ENCODE results near the gene NCMAP. TPM values are rescaled to one million over a fixed set of nuclear protein-coding genes. Genes with fewer than 3 reads are reported as not detected.

NCMAP gene
- polyA plus RNA-seq, 2 of the 4 experiments (the other 2 are of a cell fraction): 0.13 to 1.7 TPM

GRCh38 chr1:24642481-24643362, 86.8 kb downstream of the NCMAP start, which contains the start of gene SRRM1 (continued):
- TF ChIP-seq TP53 (CRISPR knock-in tag; IDR thresholded peaks at IDR 0.05) (no peak), HOXA7 (CRISPR knock-in tag; IDR thresholded peaks at IDR 0.05) (no peak), FOSB (CRISPR knock-in tag; IDR thresholded peaks at IDR 0.05) (no peak), NR3C1 (IDR thresholded peaks at IDR 0.05) (no peak), ZSCAN20 (CRISPR knock-in tag; IDR thresholded peaks at IDR 0.05) (no peak), ATOH8 (CRISPR knock-in tag; IDR thresholded peaks at IDR 0.05; ENCODE audit: low read depth) (no peak), RAD21 (conservative IDR thresholded peaks at IDR 0.05 in 1 of 2, IDR thresholded peaks at IDR 0.05 in 1 of 2) (no peak), RFX5 (IDR thresholded peaks at IDR 0.05) (0 out of 2 replicates have a peak, but pooled peaks have one; percentile 31), POLR2A (IDR thresholded peaks at IDR 0.05; ENCODE audit: low read length) (peak; percentile 92), CBX2 (IDR thresholded peaks at IDR 0.05; ENCODE audit: borderline replicate concordance, low read depth) (no peak), HOXB5 (CRISPR knock-in tag; IDR thresholded peaks at IDR 0.05) (no peak), TFCP2L1 (CRISPR knock-in tag; IDR thresholded peaks at IDR 0.05) (no peak), EHMT2 (IDR thresholded peaks at IDR 0.05; ENCODE audit: low read depth) (no peak), HDAC2 (IDR thresholded peaks at IDR 0.05) (no peak), BHLHE40 (IDR thresholded peaks at IDR 0.05; ENCODE audit: low read depth, low read length) (no peak), ZNF302 (CRISPR knock-in tag; IDR thresholded peaks at IDR 0.05) (no peak), POLR2AphosphoS2 (conservative IDR thresholded peaks at IDR 0.05; ENCODE audit: low read length) (no peak), RNF2 (IDR thresholded peaks at IDR 0.05; ENCODE audit: borderline replicate concordance, low read depth) (no peak), PHF8 (IDR thresholded peaks at IDR 0.05; ENCODE audit: borderline replicate concordance, low read depth) (peak; percentile 80; the same call in 1 of the 2 replicates), ZFP36 (IDR thresholded peaks at IDR 0.05; ENCODE audit: borderline replicate concordance, partially characterized antibody) (no peak), MAFK (IDR thresholded peaks at IDR 0.05; ENCODE audit: partially characterized antibody) (no peak), EHF (CRISPR knock-in tag; IDR thresholded peaks at IDR 0.05) (no peak), CBX8 (IDR thresholded peaks at IDR 0.05) (no peak), FOSL2 (IDR thresholded peaks at IDR 0.05) (no peak), FOSL2 (CRISPR knock-in tag; IDR thresholded peaks at IDR 0.05) (0 out of 2 replicates have a peak, but pooled peaks have one; percentile 9), E2F6 (IDR thresholded peaks at IDR 0.05; ENCODE audit: borderline replicate concordance, low read depth) (peak; percentile 17; the same call in 1 of the 2 replicates), PBX3 (IDR thresholded peaks at IDR 0.05) (no peak)
- TF ChIP-seq, protein P1, sequence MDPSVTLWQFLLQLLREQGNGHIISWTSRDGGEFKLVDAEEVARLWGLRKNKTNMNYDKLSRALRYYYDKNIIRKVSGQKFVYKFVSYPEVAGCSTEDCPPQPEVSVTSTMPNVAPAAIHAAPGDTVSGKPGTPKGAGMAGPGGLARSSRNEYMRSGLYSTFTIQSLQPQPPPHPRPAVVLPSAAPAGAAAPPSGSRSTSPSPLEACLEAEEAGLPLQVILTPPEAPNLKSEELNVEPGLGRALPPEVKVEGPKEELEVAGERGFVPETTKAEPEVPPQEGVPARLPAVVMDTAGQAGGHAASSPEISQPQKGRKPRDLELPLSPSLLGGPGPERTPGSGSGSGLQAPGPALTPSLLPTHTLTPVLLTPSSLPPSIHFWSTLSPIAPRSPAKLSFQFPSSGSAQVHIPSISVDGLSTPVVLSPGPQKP (IDR thresholded peaks at IDR 0.05; ENCODE audit: low read depth, low read length): no peak
- TF ChIP-seq, protein P2, sequence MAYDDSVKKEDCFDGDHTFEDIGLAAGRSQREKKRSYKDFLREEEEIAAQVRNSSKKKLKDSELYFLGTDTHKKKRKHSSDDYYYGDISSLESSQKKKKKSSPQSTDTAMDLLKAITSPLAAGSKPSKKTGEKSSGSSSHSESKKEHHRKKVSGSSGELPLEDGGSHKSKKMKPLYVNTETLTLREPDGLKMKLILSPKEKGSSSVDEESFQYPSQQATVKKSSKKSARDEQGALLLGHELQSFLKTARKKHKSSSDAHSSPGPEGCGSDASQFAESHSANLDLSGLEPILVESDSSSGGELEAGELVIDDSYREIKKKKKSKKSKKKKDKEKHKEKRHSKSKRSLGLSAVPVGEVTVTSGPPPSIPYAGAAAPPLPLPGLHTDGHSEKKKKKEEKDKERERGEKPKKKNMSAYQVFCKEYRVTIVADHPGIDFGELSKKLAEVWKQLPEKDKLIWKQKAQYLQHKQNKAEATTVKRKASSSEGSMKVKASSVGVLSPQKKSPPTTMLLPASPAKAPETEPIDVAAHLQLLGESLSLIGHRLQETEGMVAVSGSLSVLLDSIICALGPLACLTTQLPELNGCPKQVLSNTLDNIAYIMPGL (CRISPR knock-in tag; IDR thresholded peaks at IDR 0.05; ENCODE audit: borderline replicate concordance): no peak

Measured in A549 (cell line).